GM12878 (cell line): Measurements from ENCODE around the gene ZNF425. TPM values are rescaled to one million over a fixed set of nuclear protein-coding genes. Genes with fewer than 3 reads are reported as not detected.

Experiments
- ATAC-seq: fragments of 200-7000 bp; cut with Tn5 transposase; 3 replicates; pipeline ENCODE4 v1.9.1; 2020; ENCODE audit warnings: mild to moderate bottlenecking, moderate library complexity
- BruUV-seq: library from RNA; stranded (reverse); fragments of 400-500 nt; replicated peaks from 2 replicates; lab custom pipeline; 2021; lab: Mats Ljungman, UMichigan
- CTCF ChIA-PET: fragments of 300-600 bp; sonication (Branson Sonifier 250); formaldehyde crosslinking; extraction: SDS; loops from one replicate; lab custom pipeline; 2021; ENCODE audit warnings: inconsistent platforms; lab: Yijun Ruan, JAX
- POLR2A ChIA-PET: fragments of 350-600 bp; formaldehyde crosslinking; extraction: SDS; loops from one replicate; lab custom pipeline; 2021; ENCODE audit warnings: inconsistent platforms; lab: Charles Lee
- RAD21 ChIA-PET: fragments of 300-600 bp; sonication (Branson Sonifier 250); formaldehyde crosslinking; loops from one replicate; lab custom pipeline; 2023; ENCODE audit warnings: antibody characterized with exemption; ENCODE audit not compliant: unreplicated experiment; lab: Charles Lee
- SMC1A ChIA-PET: fragments of 300-600 bp; sonication (Branson Sonifier 250); formaldehyde crosslinking; loops from one replicate; lab custom pipeline; 2023; ENCODE audit not compliant: unreplicated experiment, uncharacterized antibody; lab: Charles Lee
- DNase-seq: peaks from one replicate; pipeline ENCODE4 v3.0.0-alpha.2; 2011; ENCODE audit warnings: low read depth, low spot score
- FAIRE-seq: peaks from 3 replicates; lab custom pipeline; 2011; peaks lifted over from hg19 to GRCh38; lab: Jason Lieb, UNC
- H2AFZ ChIP-seq: 2 replicates; pipeline ENCODE4 v1.6.0; 2011; ENCODE audit warnings: low read depth, low read length, control low read depth; ENCODE audit not compliant: control insufficient read depth
- H3K27ac ChIP-seq: 2 replicates; pipeline ENCODE4 v1.5.1; 2011; ENCODE audit warnings: control low read depth; ENCODE audit not compliant: control insufficient read depth, insufficient read depth
- H3K27me3 ChIP-seq, 2 experiments: replicated peaks in 1 of 2; 2 replicates each; pipeline versions ENCODE4 v1.6.0 to v1.6.1; 2011; ENCODE audit warnings: low read length in 1 of 2; ENCODE audit not compliant: control insufficient read depth in 2 of 2, insufficient read depth in 2 of 2
- H3K36me3 ChIP-seq, 2 experiments: 2 replicates each; pipeline ENCODE4 v1.5.1; 2011; ENCODE audit warnings: low read length in 1 of 2; ENCODE audit not compliant: control insufficient read depth in 2 of 2, insufficient read depth in 2 of 2
- H3K4me1 ChIP-seq: 2 replicates; pipeline ENCODE4 v1.6.1; 2011; ENCODE audit warnings: mild to moderate bottlenecking, low read length, moderate library complexity, mixed read lengths; ENCODE audit not compliant: control insufficient read depth, insufficient read depth
- H3K4me2 ChIP-seq: 2 replicates; pipeline ENCODE4 v1.6.0; 2011; ENCODE audit warnings: control low read depth; ENCODE audit not compliant: control insufficient read depth, insufficient read depth
- H3K4me3 ChIP-seq: fragments of 200-600 bp; sonication (generic); 2 replicates; pipeline ENCODE4 v1.5.1; 2016
- H3K79me2 ChIP-seq: 2 replicates; pipeline ENCODE4 v1.6.0; 2011; ENCODE audit warnings: low read length; ENCODE audit not compliant: control insufficient read depth, insufficient read depth
- H3K9ac ChIP-seq: 2 replicates; pipeline ENCODE4 v1.8.0; 2011; ENCODE audit warnings: low read length, control low read depth, mixed read lengths; ENCODE audit not compliant: control insufficient read depth, insufficient read depth
- H3K9me3 ChIP-seq: replicated peaks from 3 replicates; pipeline ENCODE4 v1.5.1; 2011; ENCODE audit warnings: mild to moderate bottlenecking, low read length; ENCODE audit not compliant: control insufficient read depth, insufficient read depth
- H4K20me1 ChIP-seq: 2 replicates; pipeline ENCODE4 v1.6.0; 2011; ENCODE audit not compliant: control insufficient read depth, insufficient read depth
- CHD1 ChIP-seq: IDR thresholded peaks from 2 replicates; pipeline ENCODE4 v1.6.1; 2012; ENCODE audit warnings: low read depth, low read length, improper control_type of control experiment
- DPF2 ChIP-seq: fragments of 450-650 bp; IDR thresholded peaks from 2 replicates; pipeline ENCODE4 v1.6.1; 2017; ENCODE audit warnings: mild to moderate bottlenecking
- EZH2 ChIP-seq: IDR thresholded peaks from 2 replicates; pipeline ENCODE4 v1.6.1; 2012; ENCODE audit warnings: low read depth, mild to moderate bottlenecking, control low read depth, inconsistent platforms, low read length, borderline replicate concordance; ENCODE audit not compliant: control insufficient read depth
- LARP7 ChIP-seq: fragments of 450-650 bp; IDR thresholded peaks from 2 replicates; pipeline ENCODE4 v1.6.1; 2017; ENCODE audit warnings: mild to moderate bottlenecking
- NFYA ChIP-seq: IDR thresholded peaks from 2 replicates; pipeline ENCODE4 v1.6.1; 2011; ENCODE audit warnings: low read depth, mild to moderate bottlenecking, low read length, improper control_type of control experiment, borderline replicate concordance
- RFX5 ChIP-seq: IDR thresholded peaks from 2 replicates; pipeline ENCODE4 v1.6.1; 2011; ENCODE audit warnings: low read depth, low read length, improper control_type of control experiment
- SIX5 ChIP-seq: IDR thresholded peaks from 2 replicates; pipeline ENCODE4 v1.6.1; 2011; ENCODE audit warnings: mild to moderate bottlenecking, low read depth, low read length, moderate library complexity; ENCODE audit not compliant: severe bottlenecking
- ZNF207 ChIP-seq: fragments of 450-650 bp; IDR thresholded peaks from 2 replicates; pipeline ENCODE4 v1.6.1; 2014; ENCODE audit warnings: antibody characterized with exemption, mild to moderate bottlenecking, borderline replicate concordance
- ZNF384 ChIP-seq: IDR thresholded peaks from 2 replicates; pipeline ENCODE4 v1.6.1; 2012; ENCODE audit warnings: low read depth, mild to moderate bottlenecking, low read length, improper control_type of control experiment, borderline replicate concordance
- WGBS: methylation state at CpG from one replicate; pipeline ENCODE4 v1.1.6; 2016; ENCODE audit warnings: low lambda C conversion rate; ENCODE audit not compliant: insufficient replicate concordance, insufficient coverage; ENCODE audit errors: missing lambda C conversion rate; 5-methylcytosine and 5-hydroxymethylcytosine counted together
- in situ Hi-C: fragments of 300-500 bp; cut with MboI; formaldehyde crosslinking; loops from 9 replicates; pipeline ENCODE4 v1.14.3; 2018; ENCODE audit warnings: mixed read lengths
- intact Hi-C: fragments of 100-400 bp; cut with micrococcal nuclease; formaldehyde crosslinking; loops from one replicate; pipeline ENCODE4 v1.14.2; 2022; ENCODE audit not compliant: unreplicated experiment
- polyA plus RNA-seq, 11 experiments: library from polyadenylated mRNA; depleted of rRNA in 4 of 11; unstranded in 6 of 11; stranded (reverse) in 5 of 11; fragments of >200 nt; fragmentation: Nextera tagmentation in 4 of 11; fragmentation: Illumina TruSeq in 1 of 11; extraction: Ambion mirVana in 4 of 11; extraction: Trizol in 1 of 11; gene quantifications; 1 replicate in 1 of 11; 2 replicates in 10 of 11; pipeline versions ENCODE4 v1.2.1 to v1.2.3, GENCODE V29; 2011 to 2016; ENCODE audit warnings: inconsistent platforms in 2 of 11, missing spikeins in 2 of 11, low read depth in 1 of 11
- total RNA-seq, 4 experiments: library from RNA; depleted of rRNA in 3 of 4; stranded (reverse); fragments of >200 nt in 3 of 4; fragmentation: Illumina TruSeq in 1 of 4; extraction: Trizol in 1 of 4; gene quantifications; 2 replicates each; pipeline versions ENCODE4 v1.2.1 to v1.2.3, GENCODE V29; 2013 to 2021
- TF ChIP-seq, protein P1 (sequence below): IDR thresholded peaks from 2 replicates; pipeline ENCODE4 v1.6.1; 2012; ENCODE audit warnings: low read depth, low read length, improper control_type of control experiment
- TF ChIP-seq, protein P2 (sequence below): fragments of 450-650 bp; IDR thresholded peaks from 2 replicates; pipeline ENCODE4 v1.6.1; 2017; ENCODE audit warnings: low read depth, mild to moderate bottlenecking, moderate library complexity

ZNF425 gene
- total and polyA plus RNA-seq, 10 of the 15 experiments (the other 5 are each of a cell fraction or from before 2014, with no cell fraction given): 0.19 to 1.8 (median 0.91) TPM

DNA sequence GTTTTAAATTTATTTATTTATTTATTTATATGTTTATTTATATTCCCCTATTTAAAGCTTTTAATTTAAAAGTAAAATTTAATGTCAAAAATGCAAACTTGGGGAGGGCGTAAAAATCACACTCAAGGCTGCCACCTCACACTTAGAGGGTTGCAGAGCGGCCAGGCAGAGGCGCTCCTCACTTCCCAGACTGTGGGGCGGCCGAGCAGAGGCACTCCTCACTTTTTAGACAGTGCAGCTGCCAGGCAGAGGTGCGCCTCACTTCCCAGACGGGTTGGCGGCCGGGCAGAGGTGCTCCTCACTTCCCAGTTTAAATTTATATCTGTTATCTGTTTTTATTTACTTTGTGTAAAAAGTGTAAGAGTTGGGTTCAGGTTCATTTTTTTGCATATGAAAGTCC is 10.0 kb upstream of the ZNF425 start:
- no peak overlapping the region for H3K4me3 ChIP-seq
- H3K9me3 ChIP-seq: peaks cover 5% of the 10 kb centered on the region
- SMC1A ChIA-PET: interaction anchor here (0.9 kb wide), 1 partner anchor 84 kb away, joined by 3 read pairs; no protein-coding TSS in a partner anchor
- H3K9ac ChIP-seq: no peak overlapping the region
- no peaks in the 10 kb centered on the region for H4K20me1 ChIP-seq
- H3K36me3 ChIP-seq: peaks cover 1 to 9% of the 10 kb centered on the region in 2 experiments; a peak in 3 of 4 replicates
- in situ Hi-C loops: no loop called here
- POLR2A ChIA-PET: no interaction called here
- H3K4me2 ChIP-seq: no peak overlapping the region
- RAD21 ChIA-PET: no interaction called here
- BruUV-seq: no TSS peak
- TF ChIP-seq NFYA (no peak), ZNF207 (no peak), CHD1 (no peak), RFX5 (no peak), DPF2 (no peak), ZNF384 (no peak), EZH2 (no peak), LARP7 (no peak), SIX5 (no peak)
- TF ChIP-seq, protein P1, sequence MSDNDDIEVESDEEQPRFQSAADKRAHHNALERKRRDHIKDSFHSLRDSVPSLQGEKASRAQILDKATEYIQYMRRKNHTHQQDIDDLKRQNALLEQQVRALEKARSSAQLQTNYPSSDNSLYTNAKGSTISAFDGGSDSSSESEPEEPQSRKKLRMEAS: no peak
- TF ChIP-seq, protein P2, sequence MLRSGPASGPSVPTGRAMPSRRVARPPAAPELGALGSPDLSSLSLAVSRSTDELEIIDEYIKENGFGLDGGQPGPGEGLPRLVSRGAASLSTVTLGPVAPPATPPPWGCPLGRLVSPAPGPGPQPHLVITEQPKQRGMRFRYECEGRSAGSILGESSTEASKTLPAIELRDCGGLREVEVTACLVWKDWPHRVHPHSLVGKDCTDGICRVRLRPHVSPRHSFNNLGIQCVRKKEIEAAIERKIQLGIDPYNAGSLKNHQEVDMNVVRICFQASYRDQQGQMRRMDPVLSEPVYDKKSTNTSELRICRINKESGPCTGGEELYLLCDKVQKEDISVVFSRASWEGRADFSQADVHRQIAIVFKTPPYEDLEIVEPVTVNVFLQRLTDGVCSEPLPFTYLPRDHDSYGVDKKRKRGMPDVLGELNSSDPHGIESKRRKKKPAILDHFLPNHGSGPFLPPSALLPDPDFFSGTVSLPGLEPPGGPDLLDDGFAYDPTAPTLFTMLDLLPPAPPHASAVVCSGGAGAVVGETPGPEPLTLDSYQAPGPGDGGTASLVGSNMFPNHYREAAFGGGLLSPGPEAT: no peak
- intact Hi-C loops: no loop called here
- no peaks in the 10 kb centered on the region for H3K27me3 ChIP-seq
- CTCF ChIA-PET: interaction anchor here (0.6 to 1.6 kb wide), 4 partner anchors 10 to 308 kb away, joined by 3 to 6 read pairs (median 4); partner anchors contain the start of genes ZNF398 and ZNF425
- no peak for DNase-seq
- H3K79me2 ChIP-seq: no peaks in the 10 kb centered on the region
- no peak overlapping the region for H3K27ac ChIP-seq
- no peak for FAIRE-seq
- 95% methylated on average over 9 of the region's 9 CpGs for WGBS
- no peaks in the 10 kb centered on the region for H3K4me1 ChIP-seq
- ATAC-seq: no peak
- H2AFZ ChIP-seq: no peak overlapping the region
